Testis (tissue), 2 donors: ENCODE data around the gene DNAJC4.

Experiments
- POLR2A ChIP-seq: fragments of 450-650 bp; IDR thresholded peaks from one replicate; pipeline ENCODE4 v1.6.1; 2017; ENCODE audit warnings: antibody characterized with exemption, mild to moderate bottlenecking, moderate library complexity
- TF ChIP-seq, protein P1 (sequence below), 3 experiments: fragments of 450-650 bp in 2 of 3; fragments of 200-600 bp in 1 of 3; sonication (generic) in 1 of 3; IDR thresholded peaks; one replicate each; pipeline ENCODE4 v1.5.1; 2016 to 2019; ENCODE audit warnings: antibody characterized with exemption in 3 of 3, mild to moderate bottlenecking in 2 of 3, moderate library complexity in 1 of 3

DNA sequence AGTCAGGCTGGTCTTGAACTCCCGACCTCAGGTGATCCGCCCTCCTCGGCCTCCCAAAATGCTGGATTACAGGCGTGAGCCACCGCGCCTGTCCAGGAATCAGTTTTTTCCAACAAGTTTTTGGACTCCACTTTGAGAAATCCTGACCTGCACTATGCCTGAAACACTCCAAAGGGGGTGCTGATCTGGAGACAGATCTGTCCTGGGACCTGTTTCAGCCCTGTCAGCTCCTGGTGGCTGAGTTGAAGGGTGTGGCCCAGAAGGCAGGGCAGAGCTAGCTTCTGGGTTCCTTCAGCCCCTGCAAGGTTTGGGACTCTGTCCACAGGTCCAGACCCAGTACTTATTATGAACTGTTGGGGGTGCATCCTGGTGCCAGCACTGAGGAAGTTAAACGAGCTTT lies 1.2 kb downstream of the DNAJC4 start:
- no peak for TF ChIP-seq POLR2A
- TF ChIP-seq, protein P1, sequence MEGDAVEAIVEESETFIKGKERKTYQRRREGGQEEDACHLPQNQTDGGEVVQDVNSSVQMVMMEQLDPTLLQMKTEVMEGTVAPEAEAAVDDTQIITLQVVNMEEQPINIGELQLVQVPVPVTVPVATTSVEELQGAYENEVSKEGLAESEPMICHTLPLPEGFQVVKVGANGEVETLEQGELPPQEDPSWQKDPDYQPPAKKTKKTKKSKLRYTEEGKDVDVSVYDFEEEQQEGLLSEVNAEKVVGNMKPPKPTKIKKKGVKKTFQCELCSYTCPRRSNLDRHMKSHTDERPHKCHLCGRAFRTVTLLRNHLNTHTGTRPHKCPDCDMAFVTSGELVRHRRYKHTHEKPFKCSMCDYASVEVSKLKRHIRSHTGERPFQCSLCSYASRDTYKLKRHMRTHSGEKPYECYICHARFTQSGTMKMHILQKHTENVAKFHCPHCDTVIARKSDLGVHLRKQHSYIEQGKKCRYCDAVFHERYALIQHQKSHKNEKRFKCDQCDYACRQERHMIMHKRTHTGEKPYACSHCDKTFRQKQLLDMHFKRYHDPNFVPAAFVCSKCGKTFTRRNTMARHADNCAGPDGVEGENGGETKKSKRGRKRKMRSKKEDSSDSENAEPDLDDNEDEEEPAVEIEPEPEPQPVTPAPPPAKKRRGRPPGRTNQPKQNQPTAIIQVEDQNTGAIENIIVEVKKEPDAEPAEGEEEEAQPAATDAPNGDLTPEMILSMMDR (IDR thresholded peaks at IDR 0.05) = no peak
